Measurements from ENCODE around the gene CEACAM16.

- no peak for TF ChIP-seq CTCF (conservative IDR thresholded peaks at IDR 0.05)
- TF ChIP-seq EZH2 (IDR thresholded peaks at IDR 0.05; ENCODE audit: low read depth) = no peak
Measured at GRCh38 chr19:44675521-44675920, 23.4 kb upstream of the CEACAM16 start.
